GM18907 (cell line): Measurements from ENCODE around the gene ELAC2.

Experiments used
- ATAC-seq: cut with Tn5 transposase; IDR thresholded peaks from one replicate; pipeline ENCODE4 v1.9.1; 2021; ENCODE audit warnings: mild to moderate bottlenecking, moderate library complexity; ENCODE audit not compliant: unreplicated experiment

Gene ELAC2, protein sequence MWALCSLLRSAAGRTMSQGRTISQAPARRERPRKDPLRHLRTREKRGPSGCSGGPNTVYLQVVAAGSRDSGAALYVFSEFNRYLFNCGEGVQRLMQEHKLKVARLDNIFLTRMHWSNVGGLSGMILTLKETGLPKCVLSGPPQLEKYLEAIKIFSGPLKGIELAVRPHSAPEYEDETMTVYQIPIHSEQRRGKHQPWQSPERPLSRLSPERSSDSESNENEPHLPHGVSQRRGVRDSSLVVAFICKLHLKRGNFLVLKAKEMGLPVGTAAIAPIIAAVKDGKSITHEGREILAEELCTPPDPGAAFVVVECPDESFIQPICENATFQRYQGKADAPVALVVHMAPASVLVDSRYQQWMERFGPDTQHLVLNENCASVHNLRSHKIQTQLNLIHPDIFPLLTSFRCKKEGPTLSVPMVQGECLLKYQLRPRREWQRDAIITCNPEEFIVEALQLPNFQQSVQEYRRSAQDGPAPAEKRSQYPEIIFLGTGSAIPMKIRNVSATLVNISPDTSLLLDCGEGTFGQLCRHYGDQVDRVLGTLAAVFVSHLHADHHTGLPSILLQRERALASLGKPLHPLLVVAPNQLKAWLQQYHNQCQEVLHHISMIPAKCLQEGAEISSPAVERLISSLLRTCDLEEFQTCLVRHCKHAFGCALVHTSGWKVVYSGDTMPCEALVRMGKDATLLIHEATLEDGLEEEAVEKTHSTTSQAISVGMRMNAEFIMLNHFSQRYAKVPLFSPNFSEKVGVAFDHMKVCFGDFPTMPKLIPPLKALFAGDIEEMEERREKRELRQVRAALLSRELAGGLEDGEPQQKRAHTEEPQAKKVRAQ

DNA sequence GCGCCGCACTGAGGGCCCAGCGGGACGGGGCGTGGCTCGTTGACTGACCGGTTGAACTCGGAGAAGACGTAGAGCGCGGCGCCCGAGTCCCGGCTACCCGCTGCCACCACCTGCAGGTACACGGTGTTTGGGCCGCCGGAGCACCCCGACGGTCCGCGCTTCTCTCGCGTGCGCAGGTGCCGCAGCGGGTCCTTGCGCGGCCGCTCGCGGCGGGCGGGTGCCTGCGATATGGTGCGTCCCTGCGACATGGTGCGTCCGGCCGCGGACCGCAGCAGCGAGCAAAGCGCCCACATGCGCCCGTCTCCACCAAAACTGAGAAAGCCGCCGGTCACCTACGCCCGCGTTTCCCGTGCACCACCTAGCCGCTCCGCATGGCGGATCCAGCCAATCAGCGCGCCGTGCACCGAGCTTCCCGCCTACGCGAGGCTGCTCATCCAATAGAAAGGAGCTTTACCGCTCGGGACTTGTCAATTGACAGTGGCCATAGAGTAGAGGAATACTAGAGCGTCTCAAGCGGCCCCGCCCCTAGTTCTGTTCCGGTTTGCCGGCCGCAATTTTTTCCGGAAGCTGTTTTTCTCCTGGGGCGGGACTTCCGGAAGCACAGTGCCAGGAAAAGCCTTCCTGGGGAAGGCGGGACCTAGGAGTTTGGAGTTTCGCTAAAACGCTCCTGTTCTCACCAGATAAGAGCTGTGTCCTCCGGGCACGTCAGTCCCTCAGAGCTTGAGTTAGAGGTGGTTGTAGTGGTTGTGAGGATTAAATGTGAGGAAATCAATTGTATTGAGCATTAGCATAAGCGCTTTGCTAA, at the start of gene ELAC2:
ELAC2 (minus strand) TSS at position 373 of the 805 bp plus-strand sequence; CDS start at position 293, 80 bp downstream.
- peak; percentile 99 for ATAC-seq

DNA sequence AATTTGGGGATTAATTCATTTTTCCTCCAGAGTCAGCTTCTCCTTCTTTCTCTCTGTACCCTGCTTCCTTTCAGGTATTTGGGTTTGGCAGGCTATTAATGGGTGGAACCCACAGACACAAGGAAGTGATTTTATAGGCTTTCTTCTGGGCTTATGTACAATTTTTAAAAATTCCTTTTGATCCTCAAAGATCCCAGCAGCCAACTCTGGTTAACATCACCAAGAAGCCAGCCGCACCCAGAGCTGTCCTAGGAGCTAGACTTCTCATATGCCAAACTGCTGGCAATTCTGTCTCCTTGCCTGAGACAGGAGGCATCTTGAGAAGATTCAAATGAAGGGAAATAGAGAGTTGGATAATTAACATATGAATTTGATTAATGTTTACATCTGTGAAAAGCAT, 47.2 kb upstream of the ELAC2 start:
- ATAC-seq: no peak

DNA sequence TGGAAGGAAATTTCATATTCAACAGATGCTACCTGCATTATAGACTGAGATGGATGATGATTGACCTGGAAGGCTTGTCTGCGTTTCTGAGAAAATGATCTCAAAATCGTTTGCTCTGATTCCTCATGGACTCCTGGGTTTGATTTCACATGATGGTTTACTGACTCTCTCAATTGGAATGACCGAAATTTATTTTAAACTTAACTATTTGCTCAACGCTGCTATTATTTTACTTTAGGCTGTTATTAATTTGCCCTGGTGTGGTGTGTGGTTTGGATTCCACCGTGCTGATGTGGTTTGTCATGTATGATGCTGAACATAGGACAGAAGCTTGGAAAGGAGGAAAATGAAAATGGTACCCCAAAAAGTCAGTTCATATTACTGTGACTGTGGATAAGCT, 37.3 kb upstream of the ELAC2 start:
- no peak for ATAC-seq

DNA sequence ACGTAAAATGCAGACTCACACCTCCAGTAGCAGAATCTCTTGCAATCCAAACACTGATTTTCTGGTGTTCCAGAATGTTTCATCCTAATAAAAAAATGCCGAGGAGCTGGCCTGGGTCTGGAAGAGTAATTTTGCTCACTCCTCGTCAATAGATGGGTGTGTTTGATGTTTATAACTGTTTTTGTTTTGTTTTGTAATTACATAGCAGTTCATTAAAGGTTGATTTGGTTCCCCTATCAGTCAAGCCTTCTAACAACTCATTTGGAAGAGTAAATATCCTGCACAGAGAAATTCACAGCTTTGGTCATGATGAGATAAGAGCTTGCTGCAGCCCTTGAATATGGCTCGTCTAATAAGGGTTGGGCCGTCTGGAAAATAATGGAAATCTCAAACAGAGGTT, 36.8 kb upstream of the ELAC2 start:
- no peak for ATAC-seq

DNA sequence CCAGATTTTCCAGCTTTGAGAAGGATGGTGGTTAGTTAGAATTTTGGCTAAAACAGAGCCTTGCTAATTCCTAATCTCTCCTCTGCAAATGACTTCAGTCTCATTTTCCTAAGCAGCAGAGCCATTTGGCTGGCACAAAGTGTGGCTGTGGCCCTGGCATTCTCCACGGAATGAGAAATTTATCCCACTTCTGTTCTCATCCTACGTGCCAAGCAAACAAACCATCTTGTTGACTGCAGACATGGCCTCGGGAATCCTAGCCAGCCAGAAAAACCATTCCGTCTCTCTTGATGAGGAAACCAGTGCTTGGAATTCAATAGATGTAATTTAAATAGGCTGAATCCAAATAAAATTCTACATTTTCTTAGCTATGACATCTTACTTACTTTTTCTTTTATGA, 34.1 kb upstream of the ELAC2 start:
- ATAC-seq: no peak

DNA sequence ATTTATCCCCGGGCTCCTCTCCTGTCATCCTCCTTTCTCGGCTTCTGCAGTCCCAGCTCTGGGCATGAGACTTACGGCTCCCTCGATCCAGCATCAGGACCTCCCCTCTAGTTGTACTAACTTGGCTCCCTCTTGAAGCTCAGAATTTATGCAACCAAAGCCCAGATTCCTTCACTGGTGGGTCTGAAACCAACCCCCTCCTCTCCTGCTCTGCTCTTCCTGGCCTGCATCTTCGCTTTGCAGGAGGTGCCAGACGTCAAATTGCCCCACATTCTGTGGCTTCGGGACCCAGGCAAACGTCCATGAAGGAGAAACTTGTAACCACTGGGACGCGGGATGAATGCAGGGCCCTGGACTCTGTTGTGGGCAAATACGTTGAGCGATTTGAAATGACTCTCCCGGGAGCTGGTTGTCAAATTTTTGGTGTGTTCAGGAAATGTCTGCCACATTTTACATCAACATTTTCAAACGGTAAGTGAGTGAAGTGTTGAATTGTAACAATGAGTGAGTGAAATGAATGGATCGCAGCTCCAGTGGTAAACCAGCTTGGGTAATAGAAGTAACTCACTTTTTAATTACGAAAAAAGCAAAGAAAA, 29.3 kb upstream of the ELAC2 start:
- ATAC-seq: no peak

DNA sequence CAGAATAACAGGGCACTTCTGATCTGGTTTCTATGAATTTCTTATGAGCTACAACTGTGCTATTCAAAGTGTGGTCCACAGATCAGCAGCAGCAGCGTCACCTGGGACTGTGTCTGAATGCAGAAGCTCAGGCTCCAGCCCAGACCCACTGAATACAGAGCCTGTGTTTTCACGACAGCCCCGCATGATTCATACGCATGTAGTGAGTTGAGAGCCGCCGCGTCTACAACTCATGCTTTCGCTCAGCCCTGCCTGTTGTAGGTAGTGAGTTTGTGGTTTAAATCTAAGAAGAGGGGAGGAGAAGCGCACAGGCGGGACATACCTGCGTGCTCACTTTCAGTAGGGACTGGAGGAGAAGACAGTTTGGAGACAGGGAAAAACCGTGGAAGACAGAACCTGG, 28.5 kb upstream of the ELAC2 start:
- ATAC-seq: no peak

DNA sequence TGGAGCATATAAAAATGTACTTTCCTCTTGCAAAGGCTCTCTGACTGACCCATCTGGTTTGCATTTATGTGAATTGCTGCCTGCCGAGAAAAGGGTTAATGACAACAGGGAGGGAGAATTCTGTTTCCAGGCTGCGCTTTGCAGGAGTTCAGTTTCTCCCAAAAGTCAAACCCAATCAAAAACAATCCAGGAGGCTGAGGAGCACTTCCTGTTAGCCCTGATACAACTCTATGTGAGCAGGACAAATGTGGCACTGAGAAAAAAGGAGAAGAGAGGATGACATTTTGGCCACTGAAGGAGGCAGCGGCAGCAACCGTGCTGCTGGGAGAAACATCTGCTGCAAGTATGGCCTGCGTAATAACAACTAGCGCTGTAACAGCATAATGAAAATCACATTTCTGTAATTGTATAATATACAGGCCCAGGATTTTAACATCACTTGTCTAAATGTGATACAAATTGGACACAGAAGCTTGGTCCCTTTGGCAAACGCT, 26.8 kb upstream of the ELAC2 start:
- no peak for ATAC-seq

DNA sequence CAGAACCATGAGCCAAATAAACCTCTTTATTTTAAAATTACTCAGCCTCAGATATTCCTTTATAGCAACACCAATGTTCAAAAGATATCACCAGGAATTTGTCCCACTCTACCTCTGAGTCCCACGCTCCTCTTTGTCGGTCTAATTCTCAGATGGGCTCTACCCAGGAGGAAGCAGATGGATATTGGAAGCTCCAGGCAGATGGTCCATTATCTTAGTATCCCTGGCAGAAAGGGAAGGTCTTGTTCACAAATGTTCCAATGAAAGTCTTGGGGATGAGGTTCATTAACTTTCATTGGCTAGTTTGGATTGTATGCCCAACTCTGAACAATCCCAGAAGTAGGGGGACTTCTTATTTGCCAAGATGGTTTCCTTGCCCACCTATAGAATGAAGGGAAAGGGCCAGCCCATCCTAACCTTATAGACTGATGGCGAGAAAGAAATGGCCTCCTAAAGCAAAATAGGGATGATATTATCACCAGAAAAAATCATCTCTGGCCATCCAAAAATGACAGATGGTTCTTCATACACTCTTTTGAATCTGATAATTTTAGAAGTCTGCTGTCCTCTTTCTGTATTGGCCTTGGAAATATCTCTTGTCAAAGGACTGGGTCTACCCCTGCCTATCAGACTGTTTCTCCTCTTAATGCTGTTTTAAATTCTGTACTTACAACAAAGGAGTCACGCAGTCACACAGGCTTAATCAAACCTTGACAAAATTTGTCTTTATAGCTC, 21.3 kb upstream of the ELAC2 start:
- ATAC-seq: no peak

DNA sequence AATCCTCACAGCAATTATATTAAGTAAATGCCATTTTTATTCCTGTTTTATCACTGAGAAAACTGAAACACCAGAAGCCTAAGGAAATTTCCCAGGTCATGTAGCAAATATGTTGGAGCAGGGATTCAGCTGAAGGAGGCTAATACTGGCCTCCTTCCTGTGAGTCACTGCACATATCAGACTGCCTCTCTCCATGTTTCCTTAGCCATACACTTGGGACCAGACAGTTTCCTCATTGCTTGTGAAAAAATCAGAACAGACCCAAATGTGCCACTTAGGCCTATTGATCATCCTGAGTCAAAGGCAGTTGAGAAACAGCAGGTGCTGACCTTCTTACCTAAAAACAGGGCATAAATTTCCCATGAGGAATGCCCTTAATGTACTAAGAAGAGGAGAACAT, 18.9 kb upstream of the ELAC2 start:
- no peak for ATAC-seq

DNA sequence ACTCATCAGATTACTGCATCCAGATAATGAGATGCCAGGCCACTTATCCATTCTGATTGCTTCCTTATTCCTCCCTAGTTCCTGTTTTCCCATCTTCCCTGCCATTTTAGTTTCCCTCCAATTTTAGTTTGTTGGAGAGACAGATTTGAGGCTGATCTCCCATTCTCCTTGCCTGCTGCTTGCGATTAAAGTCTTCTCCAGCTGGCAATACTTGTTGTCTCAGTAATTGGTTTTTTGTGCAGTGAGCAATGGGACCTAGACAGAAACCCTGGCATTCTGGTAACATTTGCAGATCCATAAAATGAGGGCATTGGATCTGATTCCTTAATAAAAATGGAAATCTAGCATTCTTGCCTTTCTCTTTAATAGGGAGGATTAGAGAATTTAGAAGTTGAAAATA, 17.6 kb upstream of the ELAC2 start:
- no peak for ATAC-seq

DNA sequence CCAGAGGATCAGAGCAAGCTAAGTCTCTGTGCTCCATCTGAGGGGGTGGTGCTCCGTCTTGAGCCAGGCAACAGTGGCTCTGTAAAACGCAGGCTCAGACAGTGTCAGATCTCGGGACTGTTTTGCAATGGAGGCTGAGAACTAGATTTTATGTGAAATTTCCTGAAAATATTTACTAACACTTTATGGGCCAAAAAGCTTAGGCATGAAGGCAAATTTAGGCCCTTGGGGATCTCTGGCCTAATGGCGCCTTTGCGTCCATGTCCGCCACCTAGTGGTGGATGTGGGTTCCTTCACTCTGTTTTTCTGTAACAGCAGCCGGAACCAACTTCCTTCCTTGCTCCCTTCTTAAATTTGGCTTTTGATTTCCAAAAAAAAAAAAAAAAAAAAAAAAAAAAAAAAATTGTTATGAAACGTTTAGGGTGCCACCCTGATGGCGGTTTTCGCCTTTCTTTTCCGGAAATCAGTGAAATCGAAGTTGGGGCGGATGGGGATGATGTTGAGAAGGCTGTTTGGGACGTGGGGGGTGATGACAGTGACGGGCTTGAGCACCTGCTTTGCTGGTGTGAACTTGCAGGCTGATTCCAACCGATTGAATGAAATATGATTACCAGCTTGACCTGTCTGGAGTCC, 14.0 kb upstream of the ELAC2 start:
- ATAC-seq: peak; percentile 86

DNA sequence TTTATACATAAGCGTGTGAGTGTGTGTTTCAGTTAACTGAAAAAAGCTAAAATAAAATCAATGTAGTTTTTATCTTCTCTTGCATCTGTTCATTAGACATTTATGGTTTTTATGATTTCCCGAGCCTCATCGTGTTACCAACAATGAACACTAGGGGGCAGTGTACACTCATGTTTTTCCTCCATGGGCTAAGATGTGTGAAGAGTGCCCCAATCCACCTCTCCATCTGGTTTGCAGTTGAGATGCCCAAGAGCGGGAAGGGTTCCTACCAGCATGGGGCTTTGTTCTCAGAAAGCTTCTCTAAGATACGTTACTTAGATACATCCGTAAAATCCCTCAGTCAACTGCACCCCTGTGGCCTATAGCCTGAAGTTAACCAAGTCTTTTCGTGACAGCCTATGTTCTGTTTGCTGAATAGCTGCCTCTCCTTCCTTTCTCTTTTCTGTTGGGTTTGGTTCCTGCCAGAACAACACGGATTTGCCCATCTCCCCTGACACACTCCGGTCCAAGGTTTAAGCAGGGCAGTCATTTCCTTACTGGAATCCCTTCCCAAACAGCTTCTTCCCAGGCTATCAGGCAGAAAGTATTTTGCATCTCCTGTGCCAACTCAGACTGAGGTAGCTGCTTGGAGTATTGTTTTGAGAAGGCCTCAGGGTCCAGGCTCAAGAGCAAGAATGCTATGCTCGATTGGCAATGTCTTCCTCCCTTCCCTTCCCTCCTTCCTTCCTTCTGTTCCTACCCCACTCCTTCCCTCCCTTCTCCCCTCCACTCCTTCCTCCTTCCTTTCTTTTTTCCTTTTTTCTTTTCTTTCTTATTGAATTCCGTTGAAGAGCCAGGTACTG, 12.9 kb upstream of the ELAC2 start:
- ATAC-seq: peak; percentile 51

DNA sequence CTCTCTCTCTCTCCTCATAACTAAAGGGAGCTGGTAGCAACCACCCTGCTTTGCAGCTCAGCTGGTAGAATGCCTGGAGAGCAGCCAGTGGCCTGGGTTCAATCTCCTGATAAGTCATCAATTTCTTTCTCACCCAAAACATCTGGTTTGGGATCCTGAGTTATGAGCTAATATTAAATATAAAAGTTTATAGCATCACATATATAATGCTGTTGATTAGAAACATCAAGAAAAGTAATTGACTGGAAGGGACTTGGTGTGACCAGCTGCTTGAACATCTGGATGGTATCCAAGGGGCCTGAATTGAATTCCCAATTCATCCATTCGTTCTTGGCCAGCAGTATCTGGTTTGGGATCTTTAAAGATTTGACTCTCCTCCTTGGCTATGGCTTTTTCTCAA, 12.2 kb upstream of the ELAC2 start:
- ATAC-seq: no peak

DNA sequence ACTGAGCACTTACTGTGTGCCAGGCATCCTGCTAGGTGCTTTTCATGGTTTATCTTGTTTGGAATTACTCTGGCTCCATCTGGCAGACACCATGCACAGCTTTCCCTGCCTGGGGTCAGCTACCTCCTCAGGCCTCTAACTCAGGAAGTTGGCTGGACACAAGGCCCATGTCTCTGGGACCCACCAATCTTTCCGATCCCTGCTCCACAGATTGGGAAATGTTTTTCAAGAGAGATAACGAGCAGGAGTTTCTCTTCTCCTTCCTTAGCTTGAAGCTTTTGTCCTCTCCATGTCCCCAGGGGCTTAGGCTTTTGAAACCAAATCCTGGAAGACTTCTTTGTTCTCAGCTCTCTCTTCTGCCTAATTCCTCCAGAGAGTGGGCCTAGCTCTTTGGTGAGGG, 11.5 kb upstream of the ELAC2 start:
- no peak for ATAC-seq

DNA sequence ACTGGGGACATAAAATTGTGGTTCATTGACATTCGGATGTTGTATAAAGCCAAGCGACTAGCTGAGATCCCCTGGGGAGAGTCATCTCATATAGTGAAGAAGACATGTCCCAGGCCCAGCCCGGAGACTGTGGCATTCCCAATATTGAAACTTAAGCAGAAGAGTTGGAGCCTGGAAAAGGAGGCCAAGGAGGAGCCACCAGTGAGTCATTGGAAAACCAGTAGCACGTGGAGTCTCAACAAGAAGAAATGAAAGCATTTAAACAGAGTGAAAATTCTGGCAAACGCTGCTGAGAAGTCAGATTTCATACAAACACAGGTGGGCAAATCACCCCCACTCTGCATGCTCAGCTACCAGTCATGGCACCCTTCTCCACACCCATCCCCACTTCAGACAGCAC, 9.4 kb upstream of the ELAC2 start:
- no peak for ATAC-seq

DNA sequence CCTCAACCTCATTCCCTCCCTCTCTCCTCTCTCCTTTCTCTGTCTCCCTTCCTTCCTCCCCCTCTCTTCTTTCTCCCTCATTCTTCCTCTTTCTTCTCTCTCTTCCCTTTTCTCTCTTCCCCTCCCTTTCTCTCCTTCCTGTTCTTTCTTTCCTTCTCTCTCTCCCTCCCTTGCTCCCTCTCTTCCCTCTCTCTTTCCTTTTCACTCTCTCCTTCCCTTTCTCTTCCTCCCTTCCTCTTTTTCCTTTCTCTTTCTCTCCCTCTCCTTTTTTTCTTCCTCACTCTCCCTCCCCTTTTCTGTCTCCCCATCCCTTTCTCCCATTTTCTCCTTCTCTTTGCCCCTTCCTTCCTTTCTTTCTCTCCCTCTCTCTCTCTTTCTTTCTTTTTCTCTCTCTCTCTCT, 7.9 kb upstream of the ELAC2 start:
- no peak for ATAC-seq

DNA sequence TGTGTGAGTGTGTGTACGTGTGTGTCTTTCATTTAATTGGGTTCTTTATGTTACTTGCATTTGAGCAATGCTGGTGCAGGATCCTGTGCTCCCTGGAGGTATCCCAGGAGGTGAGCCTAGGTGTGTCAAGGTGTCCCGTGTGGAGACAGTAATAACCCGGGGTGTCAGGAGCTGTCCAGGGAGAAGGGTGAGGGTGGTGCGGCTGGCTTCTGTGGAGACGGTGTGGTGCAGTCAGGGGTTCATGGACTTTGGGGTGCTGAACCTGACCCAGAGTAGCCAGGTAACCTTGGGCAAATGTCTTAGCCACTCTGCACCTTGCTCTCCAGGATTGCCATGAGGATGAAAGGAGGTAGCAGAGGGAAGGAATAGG, 7.4 kb upstream of the ELAC2 start:
- no peak for ATAC-seq
